Sigmoid colon (tissue), 4 donors: Measurements from ENCODE around the gene MUCL3.

Source experiments
- CTCF ChIP-seq, 4 experiments: fragments of 450-650 bp in 3 of 4; fragments of 200-600 bp in 1 of 4; IDR thresholded peaks; one replicate each; pipeline ENCODE4 v1.5.1; 2016 to 2019; ENCODE audit warnings: antibody characterized with exemption in 4 of 4, mild to moderate bottlenecking in 3 of 4, moderate library complexity in 2 of 4
- POLR2A ChIP-seq, 2 donors: fragments of 450-650 bp; IDR thresholded peaks; one replicate each; pipeline ENCODE4 v1.6.1; 2016; ENCODE audit warnings: antibody characterized with exemption in 2 of 2, mild to moderate bottlenecking in 2 of 2, moderate library complexity in 2 of 2
- POLR2AphosphoS5 ChIP-seq, 4 donors: sonication (generic); formaldehyde crosslinking; IDR thresholded peaks; one replicate each; pipeline ENCODE4 v1.6.1; 2017; ENCODE audit warnings: antibody characterized with exemption in 4 of 4

DNA sequence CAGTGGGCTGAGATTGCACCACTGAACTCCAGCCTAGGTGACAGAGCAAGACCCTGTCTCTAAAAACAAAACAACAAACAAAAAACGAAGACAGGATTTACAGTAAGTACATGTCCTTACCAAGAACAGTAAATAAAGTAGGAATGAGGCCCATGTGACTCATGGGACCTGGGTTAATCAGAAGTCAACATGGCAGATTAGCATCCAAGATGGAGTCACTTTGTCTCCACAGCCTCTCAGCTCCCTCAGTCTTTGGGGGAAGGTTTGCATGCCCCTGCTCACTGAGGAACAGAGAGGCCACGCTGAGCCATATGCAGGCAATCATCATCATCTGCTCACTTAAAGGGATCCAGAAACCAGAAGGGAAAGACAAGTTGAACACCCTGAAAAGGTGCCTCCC, 61.7 kb downstream of the MUCL3 start:
- TF ChIP-seq CTCF (IDR thresholded peaks at IDR 0.05) (no peak), POLR2A (IDR thresholded peaks at IDR 0.05) (no peak), POLR2AphosphoS5 (IDR thresholded peaks at IDR 0.05) (no peak)
